Thyroid gland (tissue), 4 donors: Measurements from ENCODE around the gene CD244.

Experiments
- POLR2A ChIP-seq, 2 donors: fragments of 450-650 bp; IDR thresholded peaks; one replicate each; pipeline ENCODE4 v1.6.1; 2017; ENCODE audit warnings: antibody characterized with exemption in 2 of 2, mild to moderate bottlenecking in 2 of 2, moderate library complexity in 1 of 2
- TF ChIP-seq, protein P1 (sequence below), 6 experiments: fragments of 200-600 bp in 3 of 6; fragments of 450-650 bp in 3 of 6; sonication (generic) in 3 of 6; IDR thresholded peaks; one replicate each; pipeline ENCODE4 v1.5.1; 2016 to 2019; ENCODE audit warnings: antibody characterized with exemption in 6 of 6, mild to moderate bottlenecking in 2 of 6, inconsistent platforms in 1 of 6, moderate library complexity in 1 of 6

DNA sequence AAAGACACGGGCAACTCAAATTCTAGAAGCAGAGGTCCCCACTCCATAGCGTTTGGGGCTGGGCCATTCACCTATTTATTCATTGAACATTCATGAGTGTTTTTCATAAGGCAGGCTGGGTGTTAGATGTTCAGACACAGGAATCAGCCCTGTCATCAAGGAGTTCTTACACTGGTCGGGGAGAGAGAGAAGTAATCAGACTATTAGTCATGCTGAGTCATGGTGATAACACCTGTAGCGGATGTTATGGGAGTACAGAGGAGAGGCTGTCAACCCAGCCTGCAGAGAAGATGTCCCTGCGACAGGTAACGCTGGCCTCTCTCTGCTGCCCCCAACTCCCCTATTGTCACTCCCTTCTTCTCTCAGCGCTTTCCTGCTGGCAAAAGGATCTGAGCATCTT lies 49.5 kb downstream of the CD244 start:
- TF ChIP-seq, protein P1, sequence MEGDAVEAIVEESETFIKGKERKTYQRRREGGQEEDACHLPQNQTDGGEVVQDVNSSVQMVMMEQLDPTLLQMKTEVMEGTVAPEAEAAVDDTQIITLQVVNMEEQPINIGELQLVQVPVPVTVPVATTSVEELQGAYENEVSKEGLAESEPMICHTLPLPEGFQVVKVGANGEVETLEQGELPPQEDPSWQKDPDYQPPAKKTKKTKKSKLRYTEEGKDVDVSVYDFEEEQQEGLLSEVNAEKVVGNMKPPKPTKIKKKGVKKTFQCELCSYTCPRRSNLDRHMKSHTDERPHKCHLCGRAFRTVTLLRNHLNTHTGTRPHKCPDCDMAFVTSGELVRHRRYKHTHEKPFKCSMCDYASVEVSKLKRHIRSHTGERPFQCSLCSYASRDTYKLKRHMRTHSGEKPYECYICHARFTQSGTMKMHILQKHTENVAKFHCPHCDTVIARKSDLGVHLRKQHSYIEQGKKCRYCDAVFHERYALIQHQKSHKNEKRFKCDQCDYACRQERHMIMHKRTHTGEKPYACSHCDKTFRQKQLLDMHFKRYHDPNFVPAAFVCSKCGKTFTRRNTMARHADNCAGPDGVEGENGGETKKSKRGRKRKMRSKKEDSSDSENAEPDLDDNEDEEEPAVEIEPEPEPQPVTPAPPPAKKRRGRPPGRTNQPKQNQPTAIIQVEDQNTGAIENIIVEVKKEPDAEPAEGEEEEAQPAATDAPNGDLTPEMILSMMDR (IDR thresholded peaks at IDR 0.05), result no peak
- no peak for TF ChIP-seq POLR2A (IDR thresholded peaks at IDR 0.05)
